T-helper 22 cell (primary cell): ENCODE data around the gene SCT.

ENCODE experiments used
- DNase-seq: peaks from one replicate; pipeline ENCODE4 v3.0.0-alpha.2; 2020; ENCODE audit warnings: low read depth

The SCT gene

GRCh38 chr11:584287-584686, 42.7 kb downstream of the SCT start:
- no peak for DNase-seq

DNA sequence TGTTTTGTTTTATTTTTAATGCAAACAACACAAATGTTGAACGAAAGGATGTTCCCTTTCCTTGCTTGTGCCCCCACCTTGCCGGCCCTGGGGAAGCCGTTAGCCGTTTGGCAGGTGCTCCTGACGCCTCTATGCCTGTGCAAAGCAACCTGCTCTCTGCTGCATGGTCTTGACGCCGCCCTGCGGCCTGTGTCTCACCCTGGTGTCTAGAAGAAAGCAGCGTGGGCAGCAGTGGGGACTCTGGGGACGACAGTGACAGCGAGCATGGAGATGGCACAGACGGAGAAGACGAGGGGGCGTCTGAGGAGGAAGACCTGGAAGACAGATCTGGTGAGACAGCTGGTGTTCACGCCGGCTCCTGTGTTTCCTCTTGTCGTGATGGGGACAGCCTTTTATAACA, 45.2 kb downstream of the SCT start:
- no peak for DNase-seq

DNA sequence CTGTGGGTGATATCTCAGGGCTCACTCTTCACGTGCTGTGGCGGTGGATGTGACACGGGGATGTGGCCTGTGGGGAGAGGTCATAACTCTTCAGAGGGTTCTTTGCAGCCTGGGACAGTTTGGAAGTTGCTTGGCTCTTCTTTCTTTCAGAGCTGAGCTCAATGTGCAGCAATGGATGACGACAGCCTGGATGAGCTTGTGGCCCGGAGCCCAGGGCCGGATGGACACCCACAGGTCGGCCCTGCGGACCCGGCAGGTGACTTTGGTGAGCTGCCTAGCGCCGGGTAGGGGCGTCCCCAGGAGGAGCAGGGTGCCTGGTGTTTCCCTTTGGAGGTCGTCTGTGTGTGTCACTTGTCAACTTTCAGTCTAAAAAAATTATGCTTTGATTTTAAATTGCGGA, 45.6 kb downstream of the SCT start:
- DNase-seq = no peak

- DNase-seq = no peak
These were observed 47.0 kb downstream of the SCT start for GRCh38 chr11:579830-580601.

DNA sequence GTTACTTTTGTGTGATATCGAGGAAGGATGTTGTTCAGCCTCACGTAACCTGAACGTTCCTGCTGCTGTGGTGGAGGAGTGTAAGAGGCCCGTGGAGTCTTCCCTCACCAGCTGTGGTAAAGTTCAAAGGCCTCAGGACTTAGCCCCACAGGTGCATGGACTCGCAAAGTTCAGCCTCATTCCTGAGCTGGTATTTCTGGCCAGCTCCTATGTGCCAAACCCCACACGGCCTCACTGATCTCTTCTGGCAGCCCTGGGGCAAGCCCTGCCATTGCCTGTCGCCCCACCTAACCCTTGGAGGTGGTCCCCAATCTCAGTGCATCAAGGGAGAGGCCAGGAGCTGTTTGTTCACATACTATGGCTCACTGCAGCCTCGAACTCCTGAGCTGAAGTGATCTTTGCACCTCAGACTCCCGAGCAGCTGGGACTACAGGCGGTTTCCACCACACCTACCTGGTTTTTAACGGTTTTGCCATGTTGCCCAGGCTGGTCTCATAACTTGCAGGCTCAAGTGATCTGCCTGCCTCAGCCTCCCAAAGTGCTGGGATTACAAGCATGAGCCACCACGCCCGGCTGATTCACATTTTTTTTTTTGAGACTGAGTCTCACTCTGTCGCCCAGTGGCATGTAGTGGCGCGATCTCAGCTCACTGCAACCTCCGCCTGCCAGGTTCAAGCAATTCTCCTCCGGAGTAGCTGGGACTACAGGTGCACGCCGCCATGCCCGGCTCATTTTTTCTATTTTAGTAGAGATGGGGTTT, 48.5 kb downstream of the SCT start:
- no peak for DNase-seq

DNA sequence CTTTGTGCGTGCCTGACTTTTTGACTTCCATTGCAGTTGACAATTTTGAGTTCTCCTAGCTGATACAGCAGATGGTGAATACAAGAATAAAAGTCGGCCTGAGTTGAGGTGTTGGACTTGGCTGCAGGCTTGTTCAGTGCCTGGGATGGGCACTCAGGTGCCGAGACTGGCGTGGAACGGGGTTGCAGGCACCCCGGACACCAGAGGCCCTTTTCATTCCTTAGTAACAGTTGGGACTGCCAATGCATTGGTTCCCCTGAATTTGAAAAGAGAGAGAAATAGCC, 49.4 kb downstream of the SCT start:
- DNase-seq = no peak

DNA sequence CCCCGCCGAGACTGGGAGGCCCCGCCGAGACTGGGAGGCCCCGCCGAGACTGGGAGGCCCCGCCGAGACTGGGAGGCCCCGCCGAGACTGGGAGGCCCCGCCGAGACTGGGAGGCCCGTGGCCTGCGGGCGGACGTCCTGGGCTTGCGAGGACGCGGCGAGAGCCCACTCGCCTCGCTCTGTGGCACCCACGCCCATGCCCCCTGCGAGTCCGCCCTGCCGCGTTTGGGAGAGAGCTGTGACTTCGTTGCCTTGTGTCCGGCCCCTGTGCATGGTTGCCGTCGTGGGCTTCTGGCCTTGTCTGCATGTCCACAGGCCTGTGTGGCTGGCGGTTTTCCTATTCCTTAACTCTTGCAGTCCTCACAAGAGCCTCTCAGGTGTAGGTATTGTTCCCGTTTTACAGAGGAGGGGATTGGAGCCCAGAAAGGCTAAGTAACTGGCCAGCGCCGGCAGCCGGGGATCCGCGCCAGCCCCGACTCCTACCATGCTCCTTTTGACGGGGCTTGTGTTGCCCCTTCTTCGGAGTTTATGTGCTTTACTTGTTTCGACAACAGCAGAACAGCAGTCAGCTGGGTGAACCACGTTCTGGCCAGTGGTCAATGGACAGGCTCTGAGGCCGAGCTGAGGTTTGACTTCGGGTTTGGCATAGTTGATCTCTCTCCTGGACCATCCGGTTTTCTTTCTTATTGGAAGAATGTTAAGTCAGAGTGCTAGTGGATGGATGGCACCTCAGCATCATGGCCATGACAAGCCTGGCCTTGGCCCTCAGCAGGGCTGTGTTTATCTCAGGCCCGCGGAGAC, 50.0 kb downstream of the SCT start:
- DNase-seq = no peak
